HG03354 (cell line): ENCODE data around the gene GPR4.
A peak's percentile ranks its signal among the peaks of the same experiment; 100 is the strongest.

Experiments
- ATAC-seq: cut with Tn5 transposase; IDR thresholded peaks from one replicate; pipeline ENCODE4 v1.9.1; 2021; ENCODE audit warnings: mild to moderate bottlenecking; ENCODE audit not compliant: unreplicated experiment, poor library complexity, severe bottlenecking

GPR4 gene

DNA sequence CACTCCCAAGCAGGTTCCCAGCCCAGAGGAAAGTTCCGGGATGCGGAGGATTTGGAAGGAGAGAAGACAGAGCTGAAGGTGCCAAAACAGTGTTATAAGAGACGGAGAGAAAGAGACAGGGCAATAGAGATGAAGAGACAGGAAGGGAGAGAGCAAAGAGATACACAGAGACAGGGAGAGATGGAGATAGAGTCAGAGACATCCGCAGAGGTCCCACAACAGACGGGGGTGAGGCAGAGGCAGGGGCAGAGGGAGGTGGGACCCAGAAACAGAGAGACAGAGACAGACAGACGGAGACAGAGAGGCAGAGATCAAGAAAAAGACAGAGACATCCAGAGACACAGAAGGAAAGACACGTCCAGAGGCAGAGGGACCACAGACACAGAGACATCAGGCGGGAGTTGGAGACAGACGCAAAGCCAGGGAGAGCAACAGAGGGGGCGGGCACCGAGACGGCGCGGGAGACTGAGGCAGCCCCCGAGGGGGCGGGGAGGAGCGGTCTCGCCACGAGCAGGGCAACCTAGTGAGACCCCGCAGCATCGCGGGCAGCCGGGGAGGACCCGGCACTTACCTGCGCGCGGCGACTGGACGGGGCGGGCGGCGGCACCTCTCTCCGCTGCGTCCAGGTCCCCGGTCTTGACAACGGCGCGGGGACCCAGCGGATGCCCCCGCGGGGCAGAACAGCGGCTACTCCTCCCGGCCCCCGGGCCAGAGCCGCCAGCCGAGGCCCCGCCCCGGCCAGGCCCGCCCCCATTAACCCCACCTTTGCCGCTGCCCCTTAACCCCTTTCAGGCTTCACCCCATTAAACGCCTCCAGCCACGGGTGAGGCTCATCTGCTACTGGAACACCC, at the start of gene GPR4:
Gene GPR4, minus strand, starts transcription at position 689 of the 851 bp plus-strand sequence. CDS start 10,346 bp downstream, outside the sequence.
- no peak for ATAC-seq

DNA sequence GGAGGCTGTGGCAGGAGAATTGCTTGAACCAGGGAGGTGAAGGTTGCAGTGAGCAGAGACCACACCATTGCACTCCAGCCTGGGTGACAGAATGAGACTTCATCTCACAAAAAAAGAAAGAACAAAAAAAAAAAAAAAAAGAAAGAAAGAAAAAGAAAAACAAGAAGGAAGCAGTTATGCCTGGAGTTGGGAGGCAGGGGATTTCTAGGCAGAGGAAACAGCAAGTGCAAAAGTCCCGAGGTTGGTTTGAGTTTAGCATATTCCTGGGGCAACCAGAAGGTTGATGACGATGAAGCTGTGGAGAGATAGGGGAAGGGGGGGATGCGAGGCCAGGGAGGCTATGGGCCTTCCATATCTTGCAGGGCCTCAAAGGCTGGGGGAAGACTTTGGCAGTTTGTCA, 48.7 kb upstream of the GPR4 start:
- ATAC-seq, result no peak

DNA sequence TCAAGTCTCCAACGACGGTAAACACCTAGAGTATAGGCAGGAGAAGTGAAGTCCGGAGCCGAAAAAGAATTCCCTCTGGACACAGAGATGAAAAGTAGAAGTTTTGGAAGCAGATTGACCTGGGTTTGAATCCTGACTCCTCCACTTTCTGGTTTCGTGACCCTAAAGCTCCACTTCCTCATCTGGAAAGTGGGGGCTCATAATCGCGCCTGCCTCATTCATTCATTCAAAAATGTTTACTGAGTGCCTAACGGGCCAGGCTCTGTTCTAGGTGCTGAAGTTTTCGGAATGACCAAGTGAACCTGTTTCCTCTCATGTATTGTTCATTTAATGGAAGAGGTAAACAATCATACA, 44.3 kb upstream of the GPR4 start:
- ATAC-seq, result no peak

DNA sequence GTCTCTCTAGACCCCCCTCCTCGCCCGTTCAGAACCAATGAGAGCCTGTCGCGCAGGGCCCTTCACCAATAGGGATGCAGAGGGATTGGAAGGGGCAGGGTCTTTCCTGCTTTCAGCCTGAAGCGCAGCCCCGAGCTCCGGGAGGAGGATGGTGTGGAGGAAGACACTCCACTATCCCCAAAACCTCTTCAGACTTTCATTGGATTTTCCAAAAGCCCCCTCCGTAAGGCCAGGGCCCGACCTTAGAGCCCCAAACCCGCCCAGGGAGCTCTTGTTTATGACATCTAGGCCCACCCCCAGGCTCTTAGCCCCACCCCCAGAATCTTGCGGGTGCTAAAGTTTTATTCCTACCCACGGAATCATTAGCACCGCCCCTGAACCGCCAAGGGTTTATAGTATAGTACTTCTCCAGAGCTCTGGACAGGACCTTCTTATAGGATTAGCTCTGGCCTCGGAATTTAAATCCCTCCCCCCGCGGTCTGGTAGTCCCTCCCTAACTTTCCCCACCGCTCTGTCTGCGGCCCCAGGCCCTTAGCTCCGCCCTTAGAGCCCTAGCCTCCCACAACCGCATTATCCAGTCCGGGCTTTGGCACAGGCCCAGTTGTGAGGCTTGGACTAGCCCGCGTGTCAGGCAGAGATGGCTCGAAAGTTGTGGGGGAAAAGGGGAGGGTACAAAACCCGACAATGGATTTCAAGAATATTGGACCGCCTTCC, 43.8 kb upstream of the GPR4 start:
- ATAC-seq, result peak; percentile 40

DNA sequence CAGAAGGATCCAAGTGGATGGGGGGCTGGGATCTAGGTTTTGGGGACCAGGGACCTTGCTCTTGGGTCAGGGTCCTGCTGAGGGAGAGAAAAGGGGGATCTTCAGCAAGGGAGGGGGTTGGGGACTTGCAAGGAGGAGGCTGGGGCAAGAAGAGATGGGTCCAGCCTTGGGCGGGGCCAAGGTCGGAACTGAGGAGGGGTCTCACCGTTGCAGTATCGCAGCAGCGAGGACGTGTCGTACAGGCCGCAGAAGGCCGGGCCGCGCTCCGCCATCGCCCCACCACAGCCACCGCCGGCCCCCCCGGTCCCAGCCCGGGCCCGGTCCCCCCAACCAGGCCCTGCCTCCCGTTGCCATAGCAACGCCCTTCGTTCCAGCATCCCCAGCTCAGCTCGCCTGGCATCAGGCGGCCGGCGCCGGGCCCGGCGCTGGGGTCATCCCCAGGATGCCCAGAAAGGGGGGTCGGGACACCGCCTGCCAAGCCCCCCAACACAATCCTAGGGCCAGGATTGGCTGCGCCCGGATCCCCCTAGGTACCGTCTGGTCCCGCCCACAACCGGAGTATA, 43.1 kb upstream of the GPR4 start:
- no peak for ATAC-seq

DNA sequence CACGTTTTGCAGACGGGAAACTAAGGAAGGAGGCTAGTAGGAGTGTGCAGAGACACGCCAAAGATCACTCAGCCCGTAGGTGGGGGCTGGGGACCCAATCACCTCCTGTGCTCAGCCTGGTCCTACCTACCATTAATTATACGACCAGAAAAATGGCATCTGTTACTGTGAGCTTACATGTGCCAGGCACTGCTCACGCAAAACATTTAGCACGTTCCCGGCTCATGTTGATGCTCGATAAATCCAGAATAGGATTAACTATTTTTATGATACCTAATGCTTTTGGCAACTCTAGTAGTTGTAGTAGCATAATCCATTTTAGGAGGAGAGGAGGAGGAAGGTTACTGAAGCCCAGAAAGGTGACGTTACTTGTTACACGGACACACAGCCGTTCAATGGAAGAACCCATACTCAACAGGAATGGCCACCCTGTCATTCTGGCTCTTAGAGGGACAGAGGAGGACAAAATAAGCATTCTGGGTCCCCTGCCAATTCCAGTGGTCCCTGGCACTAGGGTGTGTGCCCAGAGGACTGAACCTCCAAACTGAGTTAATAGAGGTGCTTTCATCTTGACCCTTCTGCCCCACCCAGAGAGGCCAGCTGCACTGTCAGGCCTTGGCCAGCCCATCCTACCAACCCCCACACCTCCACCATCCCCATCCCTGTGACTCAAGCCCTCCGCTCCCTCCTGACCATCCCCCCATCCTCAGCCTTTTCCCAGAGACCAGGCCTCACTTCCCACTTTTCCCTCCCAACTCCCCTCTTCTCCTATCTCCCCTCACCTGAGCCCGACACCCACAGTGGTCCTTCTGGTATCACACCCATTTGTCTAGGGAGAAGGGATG, 42.1 kb upstream of the GPR4 start:
- no peak for ATAC-seq

DNA sequence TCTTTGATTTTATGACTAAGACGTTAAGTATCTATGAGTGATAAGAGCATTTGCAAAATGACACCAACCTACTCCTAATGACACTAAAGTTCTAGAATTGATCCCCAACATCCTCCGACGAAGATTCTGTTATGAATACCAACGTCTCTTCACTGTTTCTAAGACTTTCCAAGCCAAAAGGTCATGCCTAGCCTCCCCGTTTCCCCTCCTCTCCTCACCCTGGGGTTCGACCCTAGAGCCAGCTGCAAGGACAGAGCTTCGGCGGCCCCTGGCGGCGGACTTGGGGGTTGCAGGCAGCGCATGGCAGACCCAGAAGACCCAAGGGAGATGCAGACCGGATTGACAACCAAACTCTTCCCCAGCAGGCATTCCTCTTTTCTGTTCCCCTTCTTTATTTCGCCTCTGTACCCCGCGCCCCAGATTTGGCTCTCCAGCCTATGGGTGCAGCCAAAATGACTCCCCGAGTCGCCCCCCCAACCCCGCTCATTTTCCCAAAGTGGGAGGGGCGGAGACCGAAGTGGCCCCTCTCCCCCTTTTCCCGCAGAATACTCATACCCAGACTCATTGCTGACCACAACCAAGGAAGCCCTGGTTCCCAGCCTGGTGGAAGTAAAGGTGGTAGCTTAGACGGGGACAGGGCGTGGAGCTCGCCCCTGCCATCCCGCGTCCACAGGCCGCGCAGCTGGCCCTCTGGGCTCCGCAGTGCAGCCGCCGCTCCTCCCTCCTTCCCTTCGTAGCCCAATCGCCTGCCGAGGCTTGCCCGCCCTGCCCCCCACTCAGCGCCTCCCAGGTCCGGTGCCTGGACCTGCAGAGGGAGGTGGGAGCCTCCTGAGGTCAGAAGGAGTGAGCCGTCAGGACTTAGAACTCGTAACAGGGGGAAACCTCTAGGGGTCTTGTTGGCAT, 41.3 kb upstream of the GPR4 start:
- peak; percentile 24 for ATAC-seq

DNA sequence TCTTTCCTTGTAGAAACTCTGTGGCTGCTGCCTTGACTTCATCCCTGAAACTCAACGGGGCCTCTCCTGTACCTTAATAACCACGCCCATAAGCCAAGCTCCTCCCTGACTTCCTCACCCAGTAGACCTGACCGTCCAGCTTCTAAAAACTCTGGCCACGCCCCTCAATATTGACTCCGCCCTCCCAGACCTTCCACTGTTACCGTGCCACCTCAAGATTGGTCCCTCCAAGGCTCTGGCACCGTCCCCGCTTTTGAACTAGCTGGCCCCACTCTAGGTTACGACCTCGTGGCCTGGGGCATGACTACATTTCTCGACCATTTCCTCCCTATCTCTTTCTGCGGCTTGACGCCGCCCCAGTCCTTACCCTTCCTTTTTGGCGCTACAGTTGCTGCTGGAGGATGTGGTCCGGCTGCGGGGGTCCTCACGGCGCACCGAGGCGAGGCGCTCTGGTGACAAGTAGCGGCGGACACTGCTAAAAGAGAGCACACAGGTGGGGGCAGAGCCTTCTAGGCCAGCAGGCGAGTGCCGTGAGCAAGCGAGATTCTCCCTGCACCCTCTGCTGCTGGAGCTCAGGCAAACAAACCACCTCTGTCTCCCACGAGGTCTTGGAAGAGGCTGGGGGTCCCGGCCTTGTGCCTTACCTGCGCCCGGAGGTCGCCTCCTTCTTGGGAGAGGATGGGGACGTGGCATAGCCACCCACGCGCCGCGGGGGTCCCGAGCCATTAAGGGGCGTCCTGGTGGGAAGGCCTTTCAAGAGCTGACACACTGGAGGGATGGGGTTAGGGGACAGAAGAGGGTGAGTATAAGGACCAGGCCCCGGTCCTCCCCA, 39.5 kb upstream of the GPR4 start:
- peak; percentile 41 for ATAC-seq

DNA sequence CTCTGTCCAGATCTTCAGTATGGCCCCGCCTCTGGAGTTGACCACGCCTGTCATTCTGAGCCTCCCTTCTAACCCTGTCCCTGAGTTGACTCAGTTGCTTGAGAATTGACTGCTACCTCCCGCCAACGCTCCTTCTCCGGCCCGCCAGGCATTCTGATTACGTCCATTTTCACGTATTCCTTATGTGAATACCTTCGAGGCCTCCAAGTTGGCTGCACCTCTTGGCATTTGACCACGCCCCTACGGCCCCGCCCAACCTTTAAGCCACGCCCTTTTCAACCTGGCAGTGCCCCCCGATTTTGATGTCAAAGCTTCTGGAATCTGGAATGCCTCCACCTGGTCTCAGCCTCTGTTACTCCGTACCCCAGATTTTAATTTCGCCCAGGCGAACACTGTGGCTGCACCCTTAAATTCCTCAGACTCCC, 38.8 kb upstream of the GPR4 start:
- ATAC-seq, result no peak

DNA sequence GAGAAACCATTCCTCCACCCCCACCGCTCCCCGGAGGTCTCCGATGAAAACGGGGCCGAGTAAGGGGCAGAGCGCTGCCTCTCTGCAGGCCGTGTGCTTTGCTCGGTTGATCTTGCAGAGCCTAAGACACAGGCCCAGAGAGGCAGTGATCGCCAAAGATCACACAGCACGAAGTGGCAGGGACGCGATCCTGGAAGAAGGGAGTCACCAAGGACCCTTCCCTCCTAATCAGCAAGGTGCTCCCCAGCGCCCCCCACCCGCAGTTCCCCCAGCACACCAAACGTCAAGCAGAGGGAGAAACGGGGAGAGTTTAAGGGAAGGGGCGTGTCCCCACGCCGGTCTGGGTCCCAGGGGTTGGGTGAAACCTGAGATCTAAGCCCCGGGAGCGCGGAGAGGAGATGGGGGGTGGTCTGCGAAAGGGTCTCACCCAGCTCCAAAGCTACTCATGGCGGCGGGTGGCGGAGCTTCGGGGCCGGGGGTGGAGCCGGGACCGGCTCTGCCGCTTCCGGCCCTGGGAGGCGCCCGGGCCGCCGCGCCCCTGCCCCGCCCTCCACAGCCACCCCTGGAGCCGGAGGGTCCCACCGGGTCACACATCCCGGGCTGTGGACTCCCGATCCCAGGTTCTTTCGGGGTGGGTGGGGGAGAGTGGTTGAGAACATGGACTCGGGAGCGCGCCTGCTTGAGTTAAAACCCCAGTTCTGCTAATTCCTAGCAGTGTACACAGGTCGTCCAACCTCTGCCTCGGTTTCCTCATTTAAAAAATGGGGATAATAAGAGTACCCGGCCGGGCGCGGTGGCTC, 37.1 kb upstream of the GPR4 start, which contains the start of gene EML2:
Gene EML2, minus strand, starts transcription at position 468 of the 800 bp plus-strand sequence. Its CDS starts 21 bp downstream, at position 447.
- no peak for ATAC-seq

DNA sequence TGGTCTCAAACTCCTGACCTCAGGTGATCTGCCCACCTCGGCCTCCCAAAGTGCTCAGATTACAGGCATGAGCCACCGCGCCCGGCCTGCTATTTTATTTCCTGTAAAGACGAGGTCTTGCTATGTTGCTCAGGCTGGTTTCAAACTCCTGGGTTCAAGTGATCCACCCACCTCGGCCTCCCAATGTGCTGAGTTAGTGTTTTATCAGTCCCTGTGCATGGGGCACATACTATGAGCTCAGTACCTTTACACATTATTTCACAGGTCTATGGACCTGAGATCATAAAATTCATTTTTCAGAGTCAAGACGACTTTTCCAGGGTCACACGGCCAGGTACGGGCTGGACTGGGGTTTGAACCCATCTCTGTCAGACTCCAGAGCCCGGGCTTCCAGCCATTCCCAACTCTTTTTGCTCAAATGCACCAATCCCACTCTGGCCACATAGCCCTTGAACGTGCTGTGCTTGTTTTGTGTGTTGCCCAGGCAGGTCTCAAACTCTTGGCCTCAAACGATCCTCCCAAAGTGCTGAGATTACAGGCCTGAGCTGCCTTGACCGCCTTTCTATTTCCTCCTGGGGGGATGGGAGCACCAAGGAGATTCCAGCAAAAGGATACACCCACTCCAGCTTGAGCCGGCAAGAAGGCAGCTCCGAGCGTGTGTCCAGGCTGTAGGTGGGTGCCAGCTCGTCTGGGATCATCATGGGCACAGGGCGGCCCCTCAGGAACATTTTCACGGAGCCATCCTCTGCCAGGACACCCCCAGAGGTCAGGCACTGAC, 36.1 kb upstream of the GPR4 start:
- no peak for ATAC-seq

DNA sequence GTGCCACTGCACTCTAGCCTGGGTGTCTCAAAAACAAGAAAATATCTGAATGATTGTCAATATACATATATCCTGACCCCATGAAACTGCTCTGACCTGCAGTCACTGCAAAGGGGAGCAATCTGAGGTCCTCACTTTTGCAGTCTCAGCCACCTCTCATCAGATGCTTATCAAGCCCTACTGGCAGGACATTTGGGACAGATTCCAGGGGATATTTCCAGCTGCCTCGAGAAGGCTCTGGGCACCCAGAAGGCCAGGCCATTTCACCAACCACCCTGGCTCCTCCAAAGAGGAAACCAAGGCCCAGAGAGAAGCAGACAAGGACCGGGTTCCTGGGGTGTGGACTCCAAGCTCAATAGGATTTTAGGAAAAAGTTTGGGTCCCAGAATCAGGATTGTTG, 34.9 kb upstream of the GPR4 start:
- no peak for ATAC-seq

DNA sequence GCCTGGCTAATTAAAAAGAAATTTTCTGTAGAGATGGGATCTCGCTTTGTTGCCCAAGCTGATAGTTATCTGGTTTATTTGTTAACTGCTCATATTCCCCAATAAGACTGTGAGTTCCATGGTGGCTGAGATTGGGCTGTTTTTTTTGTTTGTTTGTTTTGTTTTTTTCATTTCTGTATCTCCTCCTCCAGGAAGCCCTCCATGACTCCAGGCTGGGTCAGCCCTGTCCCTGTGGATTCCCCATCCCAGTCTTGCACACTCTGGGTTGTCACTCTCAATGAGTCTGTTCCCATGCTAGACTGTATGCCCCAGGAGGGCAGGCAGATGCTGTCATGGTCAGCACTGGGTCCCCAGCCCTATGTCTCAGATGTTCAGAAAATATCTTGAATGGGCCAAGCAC, 34.3 kb upstream of the GPR4 start:
- ATAC-seq, result no peak

DNA sequence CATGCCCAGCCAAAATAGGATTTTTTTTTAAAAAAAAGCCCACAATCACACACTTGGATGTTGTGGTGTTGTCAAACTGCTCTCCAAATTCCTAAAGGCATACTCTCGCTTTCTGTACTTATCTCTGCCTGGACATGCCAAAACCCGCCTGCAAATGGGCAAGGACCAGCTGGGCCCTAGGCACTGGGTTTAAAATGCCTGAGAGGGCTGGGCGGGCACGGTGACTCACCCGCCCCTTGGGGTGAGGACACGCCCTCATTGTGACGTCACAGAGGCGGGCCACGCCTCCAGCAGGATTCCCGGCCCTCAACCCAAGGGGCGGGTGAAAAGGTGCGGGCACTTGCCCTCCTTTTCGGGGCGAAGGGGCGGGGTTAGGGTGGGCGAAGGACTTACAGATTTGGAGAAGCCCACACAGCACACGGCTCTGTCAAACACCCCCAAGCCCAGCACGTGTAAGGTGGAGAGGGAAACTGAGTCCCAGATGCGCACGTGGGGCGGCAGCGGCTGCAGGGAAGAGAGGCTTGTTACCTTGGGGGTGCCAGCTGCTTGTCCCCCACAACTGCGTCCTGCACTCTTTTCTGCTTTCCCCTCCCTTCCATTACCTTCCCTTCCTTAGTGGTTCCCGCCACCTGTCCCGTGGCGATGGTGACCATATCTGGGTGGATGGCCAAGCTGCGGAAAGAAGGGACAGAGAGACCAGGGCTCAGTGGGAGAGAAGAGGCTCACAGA, 30.6 kb upstream of the GPR4 start:
- ATAC-seq, result no peak

DNA sequence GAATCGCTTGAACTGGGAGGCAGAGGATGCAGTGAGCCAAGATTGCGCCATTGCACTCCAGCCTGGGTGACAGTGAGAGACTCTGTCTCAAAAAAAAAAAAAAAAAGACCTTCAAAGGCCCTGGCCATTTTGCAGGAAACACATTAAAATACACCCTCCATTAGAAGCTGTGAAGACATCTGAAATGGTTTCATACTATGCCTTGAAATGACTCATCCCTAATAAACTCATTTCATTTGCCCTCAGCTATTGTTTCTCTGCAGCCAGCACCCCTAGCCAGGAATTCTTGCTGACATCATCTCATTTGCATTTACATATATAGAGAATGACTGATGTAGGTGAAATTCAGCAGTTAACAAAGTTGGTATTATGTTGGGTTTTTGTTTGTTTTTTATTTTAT, 28.5 kb upstream of the GPR4 start:
- no peak for ATAC-seq

DNA sequence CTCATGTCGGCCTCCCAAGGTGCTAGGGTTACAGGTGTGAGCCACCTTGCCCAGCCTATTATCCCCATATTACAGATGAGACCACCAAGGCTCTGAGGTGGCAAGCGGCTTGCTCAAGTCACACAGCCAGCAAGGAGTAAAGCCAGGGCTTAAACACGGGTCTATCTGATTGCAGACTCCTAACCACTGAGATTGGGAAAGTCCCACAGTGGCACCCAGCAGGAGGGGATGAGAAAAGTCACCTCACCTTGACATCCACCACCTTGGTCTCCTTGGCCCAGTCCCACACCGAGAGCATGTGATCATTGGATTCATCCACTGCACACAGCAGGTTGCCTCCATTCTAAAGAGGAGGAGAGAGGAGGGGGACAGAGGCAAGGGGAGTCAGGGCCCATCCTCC, 27.7 kb upstream of the GPR4 start:
- ATAC-seq, result no peak
